ENCODE data around the gene TBCK.
"Not testable (repeated sequence)": the region's sequence is repeated elsewhere in the genome, so short reads cannot be mapped to it uniquely, and the experiment has no call there.

TBCK gene

GRCh38 chr4:106142616-106143127 is 173.3 kb downstream of the TBCK start:
- no peak for DNase-seq (ENCODE audit: low read depth)

GRCh38 chr4:106140601-106141000 is 175.4 kb downstream of the TBCK start:
- TF ChIP-seq CTCF (IDR thresholded peaks at IDR 0.05; ENCODE audit: insufficient read depth, low read depth, low read length, missing control alignments), result no peak
- DNase-seq (ENCODE audit: low read depth), result peak; percentile 2
- no peak overlapping the region for H3K4me3 ChIP-seq (ENCODE audit: low read length)

More at GRCh38 chr4:106142616-106143127, 173.3 kb downstream of the TBCK start:
- TF ChIP-seq CTCF (IDR thresholded peaks at IDR 0.05; ENCODE audit: insufficient read depth, low read depth, low read length, missing control alignments), result no peak
- H3K4me3 ChIP-seq (ENCODE audit: low read length), result no peak overlapping the region

GRCh38 chr4:106136777-106137331 is 179.2 kb downstream of the TBCK start:
- no peak overlapping the region for H3K4me3 ChIP-seq (ENCODE audit: low read length)
- no peak for DNase-seq (ENCODE audit: low read depth)
- no peak for TF ChIP-seq CTCF (IDR thresholded peaks at IDR 0.05; ENCODE audit: insufficient read depth, low read depth, low read length, missing control alignments)

GRCh38 chr4:106132045-106132444 is 184.0 kb downstream of the TBCK start:
- H3K4me3 ChIP-seq (ENCODE audit: low read length), result no peak overlapping the region
- no peak for DNase-seq (ENCODE audit: low read depth)
- no peak for TF ChIP-seq CTCF (IDR thresholded peaks at IDR 0.05; ENCODE audit: insufficient read depth, low read depth, low read length, missing control alignments)

- no peak overlapping the region for H3K4me3 ChIP-seq (ENCODE audit: low read length)
- TF ChIP-seq CTCF (IDR thresholded peaks at IDR 0.05; ENCODE audit: insufficient read depth, low read depth, low read length, missing control alignments), result no peak
- DNase-seq (ENCODE audit: low read depth), result no peak
Observed at GRCh38 chr4:106126062-106126461, 189.9 kb downstream of the TBCK start.

GRCh38 chr4:106119949-106120555 is 196.0 kb downstream of the TBCK start:
- not testable (repeated sequence) for DNase-seq (ENCODE audit: low read depth)

GRCh38 chr4:106116025-106116424 is 200.0 kb downstream of the TBCK start:
- no peak for DNase-seq (ENCODE audit: low read depth)
- no peak overlapping the region for H3K4me3 ChIP-seq (ENCODE audit: low read length)
- no peak for TF ChIP-seq CTCF (IDR thresholded peaks at IDR 0.05; ENCODE audit: insufficient read depth, low read depth, low read length, missing control alignments)

More at GRCh38 chr4:106119949-106120555, 196.0 kb downstream of the TBCK start:
- not testable (repeated sequence) for H3K4me3 ChIP-seq (ENCODE audit: low read length)

All from epithelial cell of esophagus (primary cell).